Liver (tissue), 9 donors: ENCODE results near the gene PKMYT1. TPM values are rescaled to one million over a fixed set of nuclear protein-coding genes. Genes with fewer than 3 reads are reported as not detected.
A peak's percentile ranks its signal among the peaks of the same experiment; 100 is the strongest.

Source experiments
- DNase-seq: peaks from one replicate; pipeline ENCODE4 v3.0.0-alpha.2; 2017; ENCODE audit warnings: low spot score
- H3K27ac ChIP-seq, 2 donors: one replicate each; pipeline ENCODE4 v1.7.0; 2013; ENCODE audit warnings: inconsistent platforms in 2 of 2, low read length in 2 of 2, control low read depth in 1 of 2, low read depth in 1 of 2, mild to moderate bottlenecking in 1 of 2
- H3K27me3 ChIP-seq, 4 donors: one replicate each; pipeline versions ENCODE4 v1.6.1 to v1.7.0; 2013; ENCODE audit warnings: low read length in 3 of 4, inconsistent platforms in 1 of 4, mild to moderate bottlenecking in 1 of 4, moderate library complexity in 1 of 4; ENCODE audit not compliant: control insufficient read depth in 4 of 4, insufficient read depth in 4 of 4
- H3K36me3 ChIP-seq, 4 donors: one replicate each; pipeline versions ENCODE4 v1.6.1 to v1.7.0; 2013; ENCODE audit warnings: low read length in 3 of 4, mild to moderate bottlenecking in 3 of 4, low read depth in 1 of 4, moderate library complexity in 1 of 4; ENCODE audit not compliant: control insufficient read depth in 4 of 4, insufficient read depth in 3 of 4
- H3K4me1 ChIP-seq, 4 donors: one replicate each; pipeline versions ENCODE4 v1.6.1 to v1.7.0; 2013; ENCODE audit warnings: low read length in 3 of 4, mild to moderate bottlenecking in 3 of 4, moderate library complexity in 1 of 4; ENCODE audit not compliant: control insufficient read depth in 4 of 4, insufficient read depth in 4 of 4
- H3K4me3 ChIP-seq, 3 donors: one replicate each; pipeline versions ENCODE4 v1.6.1 to v1.7.0; 2013; ENCODE audit warnings: low read length in 3 of 3, control low read depth in 1 of 3, low read depth in 1 of 3, mild to moderate bottlenecking in 1 of 3
- H3K9ac ChIP-seq, 2 donors: one replicate each; pipeline ENCODE4 v1.7.0; 2013; ENCODE audit warnings: low read length in 2 of 2, mild to moderate bottlenecking in 2 of 2, moderate library complexity in 2 of 2, control low read depth in 1 of 2, low read depth in 1 of 2
- H3K9me3 ChIP-seq, 4 donors: one replicate each; pipeline versions ENCODE4 v1.6.1 to v1.7.0; 2013; ENCODE audit warnings: low read length in 3 of 4; ENCODE audit not compliant: control insufficient read depth in 4 of 4
- EGR1 ChIP-seq, 2 donors: IDR thresholded peaks; 2 replicates each; pipeline ENCODE4 v1.6.1; 2016 to 2018; ENCODE audit warnings: antibody characterized with exemption in 2 of 2, low read depth in 2 of 2
- FOXA1 ChIP-seq: IDR thresholded peaks from 2 replicates; pipeline ENCODE4 v1.6.1; 2016; ENCODE audit warnings: antibody characterized with exemption
- FOXA2 ChIP-seq: IDR thresholded peaks from 2 replicates; pipeline ENCODE4 v1.6.1; 2016; ENCODE audit warnings: antibody characterized with exemption
- GABPA ChIP-seq, 2 donors: IDR thresholded peaks in 1 of 2; conservative IDR thresholded peaks in 1 of 2; 2 replicates each; pipeline ENCODE4 v1.6.1; 2016; ENCODE audit warnings: antibody characterized with exemption in 2 of 2, mild to moderate bottlenecking in 1 of 2, moderate library complexity in 1 of 2
- HNF4A ChIP-seq, 2 donors: conservative IDR thresholded peaks; 2 replicates each; pipeline ENCODE4 v1.6.1; 2016; ENCODE audit warnings: antibody characterized with exemption in 2 of 2, mild to moderate bottlenecking in 2 of 2
- HNF4G ChIP-seq: IDR thresholded peaks from 2 replicates; pipeline ENCODE4 v1.6.1; 2016; ENCODE audit warnings: antibody characterized with exemption
- JUND ChIP-seq, 2 donors: IDR thresholded peaks; 2 replicates each; pipeline ENCODE4 v1.6.1; 2016; ENCODE audit warnings: antibody characterized with exemption in 2 of 2
- MAX ChIP-seq: IDR thresholded peaks from 2 replicates; pipeline ENCODE4 v1.6.1; 2016; ENCODE audit warnings: antibody characterized with exemption
- NR2F2 ChIP-seq: IDR thresholded peaks from 2 replicates; pipeline ENCODE4 v1.6.1; 2016; ENCODE audit warnings: antibody characterized with exemption
- RAD21 ChIP-seq, 2 donors: IDR thresholded peaks; 2 replicates each; pipeline ENCODE4 v1.6.1; 2016; ENCODE audit warnings: antibody characterized with exemption in 2 of 2, mild to moderate bottlenecking in 2 of 2
- REST ChIP-seq: IDR thresholded peaks from 2 replicates; pipeline ENCODE4 v1.6.1; 2016; ENCODE audit warnings: antibody characterized with exemption, mild to moderate bottlenecking
- RXRA ChIP-seq, 2 donors: IDR thresholded peaks; 2 replicates each; pipeline ENCODE4 v1.6.1; 2017 to 2018; ENCODE audit warnings: antibody characterized with exemption in 2 of 2, mild to moderate bottlenecking in 1 of 2
- SP1 ChIP-seq: IDR thresholded peaks from 2 replicates; pipeline ENCODE4 v1.6.1; 2018; ENCODE audit warnings: antibody characterized with exemption, mild to moderate bottlenecking
- TAF1 ChIP-seq: conservative IDR thresholded peaks from 2 replicates; pipeline ENCODE4 v1.6.1; 2016; ENCODE audit warnings: antibody characterized with exemption, mild to moderate bottlenecking
- YY1 ChIP-seq: IDR thresholded peaks from 2 replicates; pipeline ENCODE4 v1.6.1; 2016; ENCODE audit warnings: antibody characterized with exemption, mild to moderate bottlenecking
- ZBTB33 ChIP-seq: IDR thresholded peaks from 2 replicates; pipeline ENCODE4 v1.6.1; 2016; ENCODE audit warnings: antibody characterized with exemption
- WGBS: extraction: QIAGEN DNeasy Blood & Tissue Kit; methylation state at CpG from one replicate; pipeline ENCODE4 v1.1.7; 2013; 5-methylcytosine and 5-hydroxymethylcytosine counted together
- polyA plus RNA-seq, 2 donors: library from polyadenylated mRNA; stranded (reverse) in 1 of 2; unstranded in 1 of 2; fragments of 200-250 nt in 1 of 2; fragments of >200 nt in 1 of 2; fragmentation: Nextera tagmentation in 1 of 2; extraction: Ambion mirVana in 1 of 2; gene quantifications; one replicate each; pipeline versions ENCODE4 v1.2.1 to v1.2.3, GENCODE V29; 2013 to 2015
- total RNA-seq, 2 donors: library from RNA; depleted of rRNA; stranded (reverse); fragments of >200 nt; gene quantifications; one replicate each; pipeline ENCODE4 v1.2.3, GENCODE V29; 2014
- TF ChIP-seq, protein P1 (sequence below): IDR thresholded peaks from 2 replicates; pipeline ENCODE4 v1.6.1; 2016; ENCODE audit warnings: antibody characterized with exemption
- TF ChIP-seq, protein P2 (sequence below): fragments of 150-350 bp; IDR thresholded peaks from 2 replicates; pipeline ENCODE4 v1.5.1; 2017; ENCODE audit warnings: improper control_type of control experiment, low read depth, low read length; ENCODE audit not compliant: missing input control
- donor health status: healthy.
- donor health status: healthy.
- donor health status: healthy.
- donor health status: healthy.
- donor health status: healthy.

Gene PKMYT1
- total and polyA plus RNA-seq, 4 donors, result 0.50 to 15.8 (median 2.6) TPM

GRCh38 chr16:2963723-2964474 lies 16.3 kb downstream of the PKMYT1 start, which contains the start of gene KREMEN2:
TSS of gene KREMEN2 (plus strand) at chr16:2964275. CDS start at chr16:2964521, 246 bp downstream.
- 2% methylated on average over 60 of the region's 60 CpGs for WGBS
- Histone ChIP-seq H3K9ac (no peak within 1 kb of the TSS), H3K4me1 (peaks cover 7 to 27% (median 23%) of the 10 kb centered on the region in 4 donors), H3K27ac (no peak within 1 kb of the TSS), H3K9me3 (no peaks in the 10 kb centered on the region), H3K36me3 (no peaks in the 10 kb centered on the region), H3K4me3 (peak within 1 kb of the TSS in 1 of 3 donors; percentile 18), H3K27me3 (peaks cover 0 to 14% (median 5%) of the 10 kb centered on the region in 4 donors)
- DNase-seq, result no peak
- TF ChIP-seq FOXA2 (no peak), EGR1 (IDR thresholded peaks at IDR 0.05; ENCODE audit: low read depth in 2 of 2) (no peak), NR2F2 (no peak), HNF4A (conservative IDR thresholded peaks at IDR 0.05) (no peak), YY1 (no peak), ZBTB33 (no peak), SP1 (no peak), GABPA (IDR thresholded peaks at IDR 0.05 in 1 of 2, conservative IDR thresholded peaks at IDR 0.05 in 1 of 2) (no peak), RXRA (IDR thresholded peaks at IDR 0.05) (no peak), FOXA1 (no peak), REST (no peak), TAF1 (no peak), MAX (no peak), JUND (IDR thresholded peaks at IDR 0.05) (no peak), RAD21 (IDR thresholded peaks at IDR 0.05) (no peak), HNF4G (no peak)
- TF ChIP-seq, protein P1, sequence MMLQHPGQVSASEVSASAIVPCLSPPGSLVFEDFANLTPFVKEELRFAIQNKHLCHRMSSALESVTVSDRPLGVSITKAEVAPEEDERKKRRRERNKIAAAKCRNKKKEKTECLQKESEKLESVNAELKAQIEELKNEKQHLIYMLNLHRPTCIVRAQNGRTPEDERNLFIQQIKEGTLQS, result no peak
- TF ChIP-seq, protein P2, sequence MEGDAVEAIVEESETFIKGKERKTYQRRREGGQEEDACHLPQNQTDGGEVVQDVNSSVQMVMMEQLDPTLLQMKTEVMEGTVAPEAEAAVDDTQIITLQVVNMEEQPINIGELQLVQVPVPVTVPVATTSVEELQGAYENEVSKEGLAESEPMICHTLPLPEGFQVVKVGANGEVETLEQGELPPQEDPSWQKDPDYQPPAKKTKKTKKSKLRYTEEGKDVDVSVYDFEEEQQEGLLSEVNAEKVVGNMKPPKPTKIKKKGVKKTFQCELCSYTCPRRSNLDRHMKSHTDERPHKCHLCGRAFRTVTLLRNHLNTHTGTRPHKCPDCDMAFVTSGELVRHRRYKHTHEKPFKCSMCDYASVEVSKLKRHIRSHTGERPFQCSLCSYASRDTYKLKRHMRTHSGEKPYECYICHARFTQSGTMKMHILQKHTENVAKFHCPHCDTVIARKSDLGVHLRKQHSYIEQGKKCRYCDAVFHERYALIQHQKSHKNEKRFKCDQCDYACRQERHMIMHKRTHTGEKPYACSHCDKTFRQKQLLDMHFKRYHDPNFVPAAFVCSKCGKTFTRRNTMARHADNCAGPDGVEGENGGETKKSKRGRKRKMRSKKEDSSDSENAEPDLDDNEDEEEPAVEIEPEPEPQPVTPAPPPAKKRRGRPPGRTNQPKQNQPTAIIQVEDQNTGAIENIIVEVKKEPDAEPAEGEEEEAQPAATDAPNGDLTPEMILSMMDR, result no peak
